ENCODE data around the gene RASSF4.

Gene RASSF4

GRCh38 chr10:44949127-44949802, 10.3 kb upstream of the RASSF4 start:
- no peak for DNase-seq

GRCh38 chr10:44949915-44950314, 9.7 kb upstream of the RASSF4 start:
- DNase-seq = no peak

GRCh38 chr10:44950326-44951225, 9.0 kb upstream of the RASSF4 start:
- no peak for DNase-seq

GRCh38 chr10:44951576-44952226, 7.9 kb upstream of the RASSF4 start:
- no peak for DNase-seq

- DNase-seq = no peak
These were observed 6.8 kb upstream of the RASSF4 start for GRCh38 chr10:44952779-44953231.

GRCh38 chr10:44954042-44954441, 5.6 kb upstream of the RASSF4 start:
- no peak for DNase-seq

- no peak for DNase-seq
These were observed 4.6 kb upstream of the RASSF4 start for GRCh38 chr10:44954962-44955361.

- DNase-seq = no peak
These were observed 4.1 kb upstream of the RASSF4 start for GRCh38 chr10:44955413-44956070.

- no peak for DNase-seq
These were observed 3.4 kb upstream of the RASSF4 start for GRCh38 chr10:44956226-44956625.

GRCh38 chr10:44956717-44957706, 2.6 kb upstream of the RASSF4 start:
- DNase-seq = no peak

GRCh38 chr10:44958196-44958897, 1.3 kb upstream of the RASSF4 start:
- no peak for DNase-seq

- no peak for DNase-seq
These were observed 730 bp upstream of the RASSF4 start for GRCh38 chr10:44958898-44959246.

GRCh38 chr10:44960088-44960460, 472 bp downstream of the RASSF4 start:
- no peak for DNase-seq

- no peak for DNase-seq
These were observed 1.1 kb downstream of the RASSF4 start for GRCh38 chr10:44960482-44961229.

- DNase-seq = no peak
These were observed 1.6 kb downstream of the RASSF4 start for GRCh38 chr10:44961230-44961571.

- no peak for DNase-seq
These were observed 2.5 kb downstream of the RASSF4 start for GRCh38 chr10:44961931-44962750.

- DNase-seq = no peak
These were observed 3.5 kb downstream of the RASSF4 start for GRCh38 chr10:44962870-44963738.

- no peak for DNase-seq
These were observed 4.4 kb downstream of the RASSF4 start for GRCh38 chr10:44963772-44964633.
